Pancreas (tissue), 10 donors: ENCODE results near the gene FUT2. TPM values are rescaled to one million over a fixed set of nuclear protein-coding genes. Genes with fewer than 3 reads are reported as not detected.

Experiments
- ATAC-seq, 4 donors: fragments of 200-7000 bp; cut with Tn5 transposase; one replicate each; pipeline versions ENCODE4 v1.8.0 to v1.9.1; 2020; ENCODE audit warnings: mild to moderate bottlenecking in 4 of 4, moderate library complexity in 4 of 4
- DNase-seq, 6 donors: peaks; one replicate each; pipeline ENCODE4 v3.0.0-alpha.2; 2020
- FAIRE-seq: peaks from 2 replicates; lab custom pipeline; 2012; peaks lifted over from hg19 to GRCh38; lab: Jason Lieb, UNC
- H3K27ac ChIP-seq, 4 donors: fragments of 200-600 bp; sonication (generic); 1 replicate in 3 of 4; 2 replicates in 1 of 4; pipeline versions ENCODE4 v1.5.0 to v1.8.0; 2020
- H3K27me3 ChIP-seq, 4 donors: fragments of 200-600 bp; one replicate each; pipeline ENCODE4 v1.8.0; 2021
- H3K36me3 ChIP-seq, 3 donors: fragments of 200-600 bp; sonication (generic) in 1 of 3; one replicate each; pipeline versions ENCODE4 v1.5.0 to v1.8.0; 2020 to 2021
- H3K4me1 ChIP-seq, 3 donors: fragments of 200-600 bp; one replicate each; pipeline ENCODE4 v1.8.0; 2021
- H3K4me3 ChIP-seq, 4 donors: fragments of 200-600 bp; sonication (generic) in 2 of 4; one replicate each; pipeline versions ENCODE4 v1.5.0 to v1.8.0; 2020 to 2021
- H3K9me3 ChIP-seq, 4 donors: fragments of 200-600 bp; one replicate each; pipeline ENCODE4 v1.8.0; 2021
- WGBS, 2 donors: extraction: QIAGEN DNeasy Blood & Tissue Kit; methylation state at CpG; one replicate each; pipeline ENCODE4 v1.1.7; 2013; 5-methylcytosine and 5-hydroxymethylcytosine counted together
- intact Hi-C, 3 donors: fragments of 100-400 bp; cut with DNase I; formaldehyde crosslinking; loops; one replicate each; pipeline versions ENCODE4 v1.11.1 to v1.14.2; 2022
- polyA plus RNA-seq, 2 donors: library from polyadenylated mRNA; stranded (reverse); fragments of 200-250 nt; gene quantifications; one replicate each; pipeline ENCODE4 v1.2.3, GENCODE V29; 2013
- total RNA-seq, 6 donors: library from RNA; stranded (reverse); fragmentation: NEBNext Ultra II Directional in 4 of 6; extraction: Animal tissue kit (Norgen Biotek cat#: 25700) in 4 of 6; gene quantifications; one replicate each; pipeline versions ENCODE4 v1.2.1 to v1.2.4, GENCODE V29; 2021 to 2023
- TF ChIP-seq, protein P1 (sequence below), 4 donors: fragments of 200-600 bp; sonication (generic) in 3 of 4; IDR thresholded peaks; one replicate each; pipeline versions ENCODE4 v1.5.0 to v1.8.0; 2021; ENCODE audit warnings: antibody characterized with exemption in 4 of 4
- donor health status: healthy with polysubstance abuse.
- donor health status: DM: no; HTN: no; CAD: no; lungs with moderate emphysema.
- donor health status: DM: no; HTN: no; CAD: no.
- donor health status: control.
- donor health status: control.
- donor health status: Bipolar disorder and iron deficiency.
- donor health status: DM: yes; HTN: yes; CAD: no.
- donor health status: DM: no; HTN: no; CAD: no.
- donor health status: DM: no; HTN: no; CAD: no.
- donor health status: DM: yes; HTN: yes; CAD: no.

Gene FUT2
- total and polyA plus RNA-seq, 8 donors, result 3.7 to 14.5 (median 6.6) TPM

DNA sequence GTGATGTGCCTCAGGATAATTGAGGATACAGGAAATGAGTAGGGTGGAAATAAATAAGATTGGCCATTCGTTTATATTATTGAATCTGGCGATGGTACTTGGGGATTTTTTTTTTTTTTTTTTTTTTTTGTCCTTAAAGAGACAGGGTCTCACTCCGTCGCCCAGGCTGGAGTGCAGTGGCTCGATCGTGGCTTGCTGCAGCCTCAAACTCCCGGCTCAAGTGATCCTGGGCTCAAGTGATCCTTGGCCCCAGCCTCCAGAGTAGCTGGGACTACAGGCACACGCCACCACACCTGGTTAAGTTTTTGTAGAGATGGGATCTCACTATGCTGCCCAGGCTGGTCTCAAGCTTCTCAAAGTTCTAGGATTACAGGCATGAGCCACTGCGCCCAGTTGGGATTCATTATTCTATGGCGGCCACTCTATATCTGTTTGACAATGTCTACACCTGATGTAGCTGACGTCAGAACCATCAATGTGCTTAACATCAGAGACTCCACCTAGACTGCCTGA lies 26.5 kb downstream of the FUT2 start:
- intact Hi-C loops, result no loop called here
- Histone ChIP-seq H3K27ac (no peak overlapping the region), H3K4me1 (no peaks in the 10 kb centered on the region)

DNA sequence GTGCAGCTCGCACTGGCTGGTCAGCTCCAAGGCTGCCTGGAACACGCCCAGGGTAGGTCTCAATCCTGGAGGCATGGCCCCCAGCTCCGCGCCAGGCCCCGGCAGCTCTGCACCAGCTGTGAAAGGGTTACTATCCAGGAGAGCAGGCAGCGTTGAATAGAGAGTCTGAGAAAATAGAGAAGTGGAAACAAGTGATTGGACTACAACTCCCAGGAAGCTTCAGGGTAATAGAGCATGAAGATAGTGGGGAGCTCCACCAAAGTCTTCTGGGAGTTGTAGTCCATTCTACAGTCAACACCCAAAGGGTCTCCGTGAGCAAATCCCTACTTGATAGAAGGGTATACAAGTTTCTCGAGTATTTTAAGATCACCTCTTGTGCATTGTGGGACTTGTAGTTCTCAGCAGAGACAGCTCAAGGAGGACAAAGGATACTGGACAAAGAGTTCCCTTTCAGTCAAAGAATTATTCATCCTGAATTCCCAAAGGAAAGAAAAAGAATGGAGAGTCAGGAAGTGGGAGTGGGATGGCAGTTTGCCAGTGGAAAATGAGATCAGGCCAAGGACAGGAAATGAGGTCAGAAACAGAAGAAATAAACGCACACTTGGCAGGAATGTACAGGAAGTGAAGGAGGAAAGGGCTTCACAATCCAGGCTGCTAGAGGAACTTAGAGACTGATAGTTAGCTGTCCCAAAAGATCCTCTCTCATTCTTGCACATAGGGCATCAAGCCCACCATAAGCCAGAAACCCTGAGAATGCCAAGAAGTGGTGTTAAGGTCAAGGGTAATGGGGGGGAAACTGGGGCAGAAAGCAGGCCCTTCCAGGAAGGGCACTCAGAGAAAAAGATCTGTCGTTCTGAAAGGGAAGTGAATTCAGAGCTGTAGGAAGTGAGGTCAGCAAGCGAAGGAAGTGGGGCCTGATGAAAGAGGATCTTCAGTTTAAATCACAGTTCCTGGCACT lies 29.3 kb downstream of the FUT2 start:
- no peak for FAIRE-seq
- Histone ChIP-seq H3K4me1 (no peaks in the 10 kb centered on the region), H3K27ac (peak overlapping the region; percentile 7 to 59 (median 50)), H3K4me3 (no peak overlapping the region), H3K27me3 (no peaks in the 10 kb centered on the region), H3K36me3 (no peaks in the 10 kb centered on the region), H3K9me3 (no peaks in the 10 kb centered on the region)
- TF ChIP-seq, protein P1, sequence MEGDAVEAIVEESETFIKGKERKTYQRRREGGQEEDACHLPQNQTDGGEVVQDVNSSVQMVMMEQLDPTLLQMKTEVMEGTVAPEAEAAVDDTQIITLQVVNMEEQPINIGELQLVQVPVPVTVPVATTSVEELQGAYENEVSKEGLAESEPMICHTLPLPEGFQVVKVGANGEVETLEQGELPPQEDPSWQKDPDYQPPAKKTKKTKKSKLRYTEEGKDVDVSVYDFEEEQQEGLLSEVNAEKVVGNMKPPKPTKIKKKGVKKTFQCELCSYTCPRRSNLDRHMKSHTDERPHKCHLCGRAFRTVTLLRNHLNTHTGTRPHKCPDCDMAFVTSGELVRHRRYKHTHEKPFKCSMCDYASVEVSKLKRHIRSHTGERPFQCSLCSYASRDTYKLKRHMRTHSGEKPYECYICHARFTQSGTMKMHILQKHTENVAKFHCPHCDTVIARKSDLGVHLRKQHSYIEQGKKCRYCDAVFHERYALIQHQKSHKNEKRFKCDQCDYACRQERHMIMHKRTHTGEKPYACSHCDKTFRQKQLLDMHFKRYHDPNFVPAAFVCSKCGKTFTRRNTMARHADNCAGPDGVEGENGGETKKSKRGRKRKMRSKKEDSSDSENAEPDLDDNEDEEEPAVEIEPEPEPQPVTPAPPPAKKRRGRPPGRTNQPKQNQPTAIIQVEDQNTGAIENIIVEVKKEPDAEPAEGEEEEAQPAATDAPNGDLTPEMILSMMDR (IDR thresholded peaks at IDR 0.05), result no peak
- peak in 3 of 4 donors; percentile 11 to 35 (median 26) for ATAC-seq
- intact Hi-C loops, result no loop called here
- WGBS, 2 donors, result 63 to 66% methylated on average over 11 of the region's 11 CpGs
- peak in 3 of 6 donors; percentile 17 to 64 (median 57) for DNase-seq

More for the DNA sequence above, 26.5 kb downstream of the FUT2 start:
- DNase-seq (no peak), ATAC-seq (no peak), FAIRE-seq (no peak)
- H3K36me3 ChIP-seq, result no peaks in the 10 kb centered on the region
- 83 to 88% methylated on average over 11 of the region's 11 CpGs for WGBS, 2 donors
- H3K4me3 ChIP-seq, result no peak overlapping the region
- H3K9me3 ChIP-seq, result no peaks in the 10 kb centered on the region
- no peaks in the 10 kb centered on the region for H3K27me3 ChIP-seq
- TF ChIP-seq, protein P1 (IDR thresholded peaks at IDR 0.05), result no peak

DNA sequence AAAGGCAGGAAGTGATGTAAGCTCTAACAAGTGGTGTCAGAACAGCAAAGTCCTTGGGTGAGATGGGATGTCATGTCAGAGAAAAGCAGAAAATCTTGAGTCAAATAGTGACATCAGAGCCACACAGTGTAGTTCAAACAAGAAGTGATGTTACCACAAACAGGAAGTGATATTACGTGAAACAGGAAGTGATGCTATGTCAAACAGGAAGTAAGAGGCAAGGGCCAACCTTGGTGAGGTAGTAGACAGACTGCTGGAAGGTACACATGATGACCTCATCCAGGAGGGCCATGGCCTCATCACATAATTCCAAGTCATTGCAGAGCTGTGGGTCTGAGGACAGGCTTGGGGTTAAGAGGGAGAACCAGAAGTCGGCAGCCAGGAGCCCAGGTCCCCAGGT lies 30.8 kb downstream of the FUT2 start:
- Histone ChIP-seq H3K4me1 (no peaks in the 10 kb centered on the region), H3K36me3 (no peaks in the 10 kb centered on the region), H3K27ac (no peak overlapping the region), H3K9me3 (no peaks in the 10 kb centered on the region), H3K4me3 (no peak overlapping the region), H3K27me3 (no peaks in the 10 kb centered on the region)
- no peak for ATAC-seq
- 88 to 94% methylated on average over 2 of the region's 2 CpGs for WGBS, 2 donors
- DNase-seq, result peak in 1 of 6 donors; percentile 14
- intact Hi-C loops, result no loop called here
- no peak for FAIRE-seq
- TF ChIP-seq, protein P1 (IDR thresholded peaks at IDR 0.05), result no peak

DNA sequence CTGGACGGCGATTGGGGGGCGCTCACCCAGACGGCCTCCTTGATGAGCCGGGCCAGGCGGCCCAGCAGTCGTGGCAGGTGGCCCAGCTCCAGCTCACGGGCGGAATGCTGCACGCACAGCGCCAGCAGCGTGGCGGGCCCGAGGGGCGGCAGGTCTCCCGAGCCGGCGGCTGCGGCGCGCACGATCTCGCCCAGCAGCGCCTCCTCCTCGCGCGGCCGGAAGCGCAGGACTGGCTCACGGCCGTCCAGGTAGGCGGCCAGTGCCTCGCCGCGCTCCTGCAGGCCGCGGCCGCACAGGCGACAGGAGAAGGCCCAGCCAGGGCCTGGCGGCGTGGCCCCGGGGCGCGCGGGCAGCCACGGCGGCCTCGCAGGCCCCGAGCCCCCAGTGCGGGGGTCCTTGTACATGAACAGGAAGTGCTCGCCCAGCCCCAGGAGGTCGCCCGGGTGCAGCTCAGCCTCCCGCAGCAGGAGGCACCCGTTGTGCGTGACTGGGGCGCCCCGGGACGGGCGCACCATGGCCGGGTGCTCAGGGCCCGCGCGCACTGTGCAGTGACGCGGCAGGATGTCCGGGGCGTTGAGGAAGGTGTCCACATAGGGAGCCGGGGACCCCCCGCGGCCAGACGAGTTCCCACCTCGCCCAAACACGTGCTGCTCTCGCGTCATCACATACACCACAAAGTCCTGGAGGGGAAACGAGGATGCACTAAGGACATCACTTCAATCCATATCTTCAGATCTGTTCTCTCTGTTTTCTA lies 33.3 kb downstream of the FUT2 start:
- DNase-seq (peak in 1 of 6 donors; percentile 58), FAIRE-seq (no peak), ATAC-seq (peak in 1 of 4 donors; percentile 11)
- Histone ChIP-seq H3K27ac (no peak overlapping the region), H3K27me3 (no peaks in the 10 kb centered on the region), H3K9me3 (no peaks in the 10 kb centered on the region), H3K4me1 (no peaks in the 10 kb centered on the region), H3K36me3 (no peaks in the 10 kb centered on the region), H3K4me3 (no peak overlapping the region)
- intact Hi-C loops, result no loop called here
- TF ChIP-seq, protein P1 (IDR thresholded peaks at IDR 0.05), result no peak
- WGBS, 2 donors, result 80 to 85% methylated on average over 52 to 77 of the region's 77 CpGs
